PC-9 (cell line): ENCODE data around the gene SRGAP1. TPM values are rescaled to one million over a fixed set of nuclear protein-coding genes. Genes with fewer than 3 reads are reported as not detected.

Source experiments
- BruUV-seq: library from RNA; stranded (reverse); fragments of 400-500 nt; replicated peaks from 2 replicates; lab custom pipeline; 2021; lab: Mats Ljungman, UMichigan
- CTCF ChIA-PET: fragments of 300-600 bp; sonication (Branson Sonifier 250); formaldehyde crosslinking; loops from one replicate; lab custom pipeline; 2022; ENCODE audit warnings: antibody characterized with exemption; lab: Charles Lee
- POLR2A ChIA-PET: fragments of 300-600 bp; sonication (Branson Sonifier 250); formaldehyde crosslinking; loops from one replicate; lab custom pipeline; 2022; ENCODE audit warnings: antibody characterized with exemption; ENCODE audit not compliant: unreplicated experiment; lab: Charles Lee
- DNase-seq, 2 experiments: peaks; one replicate each; pipeline versions ENCODE4 v3.0.0 to v3.0.0-alpha.2; 2015 to 2022; ENCODE audit warnings: mixed read lengths in 1 of 2
- H2AFZ ChIP-seq: fragments of 200-600 bp; sonication (generic); 2 replicates; pipeline ENCODE4 v1.8.1; 2017; ENCODE audit warnings: antibody characterized with exemption
- H3F3A ChIP-seq: fragments of 200-600 bp; sonication (generic); 2 replicates; pipeline ENCODE4 v1.8.1; 2017; ENCODE audit warnings: antibody characterized with exemption, mild to moderate bottlenecking, low read depth; ENCODE audit not compliant: insufficient read depth
- H3K27ac ChIP-seq: fragments of 200-600 bp; sonication (generic); 2 replicates; pipeline ENCODE4 v1.6.1; 2016; ENCODE audit warnings: mixed run types
- H3K27me3 ChIP-seq: fragments of 200-600 bp; sonication (generic); 2 replicates; pipeline ENCODE4 v1.6.1; 2016; ENCODE audit warnings: low read depth, mixed run types; ENCODE audit not compliant: insufficient read depth
- H3K36me3 ChIP-seq: fragments of 200-600 bp; sonication (generic); 2 replicates; pipeline ENCODE4 v1.6.1; 2016; ENCODE audit warnings: low read depth, mixed run types
- H3K4me1 ChIP-seq: fragments of 200-600 bp; sonication (generic); replicated peaks from 2 replicates; pipeline ENCODE4 v1.6.1; 2016; ENCODE audit warnings: mixed run types; ENCODE audit not compliant: insufficient read depth
- H3K4me2 ChIP-seq: fragments of 200-600 bp; sonication (generic); 2 replicates; pipeline ENCODE4 v1.6.1; 2017; ENCODE audit warnings: mixed run types
- H3K4me3 ChIP-seq: fragments of 200-600 bp; sonication (generic); 2 replicates; pipeline ENCODE4 v1.6.1; 2016; ENCODE audit warnings: mixed run types
- H3K79me2 ChIP-seq: fragments of 200-600 bp; sonication (generic); 2 replicates; pipeline ENCODE4 v1.6.1; 2017; ENCODE audit warnings: low read depth, mixed run types
- H3K9me2 ChIP-seq: fragments of 200-600 bp; sonication (generic); 2 replicates; pipeline ENCODE4 v1.8.1; 2017; ENCODE audit warnings: mild to moderate bottlenecking; ENCODE audit not compliant: insufficient read depth
- H3K9me3 ChIP-seq: fragments of 200-600 bp; sonication (generic); 2 replicates; pipeline ENCODE4 v1.8.1; 2016; ENCODE audit warnings: low read depth; ENCODE audit not compliant: insufficient read depth
- H4K20me1 ChIP-seq: fragments of 200-600 bp; sonication (generic); 2 replicates; pipeline ENCODE4 v1.8.1; 2017; ENCODE audit not compliant: insufficient read depth
- EZH2 ChIP-seq: fragments of 200-600 bp; sonication (generic); IDR thresholded peaks from 2 replicates; pipeline ENCODE4 v1.8.0; 2017; ENCODE audit warnings: antibody characterized with exemption, low read depth
- intact Hi-C: fragments of 100-400 bp; cut with micrococcal nuclease; formaldehyde crosslinking; loops from one replicate; pipeline ENCODE4 v1.10.0; 2022; ENCODE audit not compliant: unreplicated experiment
- total RNA-seq: library from RNA; stranded (reverse); gene quantifications from 2 replicates; pipeline ENCODE4 v1.2.3, GENCODE V29; 2021
- TF ChIP-seq, protein P1 (sequence below): fragments of 200-600 bp; sonication (generic); conservative IDR thresholded peaks from 2 replicates; pipeline ENCODE4 v1.6.1; 2017; ENCODE audit warnings: mixed run types, antibody characterized with exemption, mild to moderate bottlenecking, moderate library complexity

The SRGAP1 gene
- total RNA-seq, 1 experiment from 2014 or later: 24.5 TPM

DNA sequence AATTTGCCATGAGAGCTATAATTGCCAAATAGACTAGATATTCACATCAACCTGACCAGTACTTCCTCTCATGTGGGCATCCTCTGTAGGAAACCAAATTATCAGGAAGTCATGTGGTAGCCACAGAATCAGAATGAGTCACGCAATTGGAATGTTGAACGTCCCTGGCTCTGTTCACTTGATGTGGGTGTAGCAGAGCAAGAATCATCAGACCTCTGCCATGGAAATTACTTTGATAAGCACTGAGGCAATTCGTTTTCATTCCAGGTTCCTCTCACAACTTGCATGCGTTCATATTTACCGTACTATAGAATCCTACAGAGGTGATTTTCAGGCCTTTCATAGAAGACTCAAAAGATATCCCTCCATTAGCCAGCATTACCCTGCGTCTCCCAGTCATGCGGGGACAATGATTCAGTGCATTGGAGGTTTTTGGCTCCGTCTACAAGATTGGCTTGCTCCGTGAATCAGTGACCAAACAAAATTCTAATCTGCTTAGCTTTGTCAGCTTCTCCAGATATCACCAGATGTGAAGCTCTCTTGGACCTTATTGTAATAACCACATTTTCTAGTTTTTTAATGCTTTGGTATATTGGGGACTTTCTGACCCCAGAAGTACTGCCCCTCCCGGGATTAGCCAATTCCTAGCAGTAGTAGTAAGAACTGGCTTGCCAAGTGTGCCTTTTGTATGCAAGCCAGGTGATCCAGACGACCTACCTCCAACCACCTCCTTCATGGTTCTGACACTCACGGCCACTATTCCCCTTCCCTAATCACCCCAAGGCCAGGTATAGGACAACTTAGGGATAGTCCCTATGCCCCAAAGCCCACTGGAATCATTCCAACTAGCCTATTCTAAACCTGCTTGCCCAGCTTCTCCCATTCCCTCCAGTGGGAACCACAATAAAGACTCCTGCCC lies 244.2 kb downstream of the SRGAP1 start:
- POLR2A ChIA-PET: interaction anchor here (0.6 to 1.0 kb wide), 3 partner anchors 41 to 190 kb away, joined by 3 to 5 read pairs (median 3); partner anchors contain the start of gene KICS2
- peaks cover 40% of the 10 kb centered on the region for H3K4me1 ChIP-seq
- H2AFZ ChIP-seq: peak overlapping the region; percentile 10; the same call in 1 of the 2 replicates
- peak; percentile 71 to 94 for DNase-seq
- peaks cover 14% of the 10 kb centered on the region; the same call in 1 of the 2 replicates for H3K79me2 ChIP-seq
- H3K36me3 ChIP-seq: peaks cover 27% of the 10 kb centered on the region
- no peaks in the 10 kb centered on the region for H4K20me1 ChIP-seq
- BruUV-seq: TSS peak; percentile 67
- intact Hi-C loops: loop anchor here (2.0 to 5.0 kb wide), 4 partner anchors 94 to 241 kb away; partner anchors contain the start of gene KICS2
- H3K4me2 ChIP-seq: peak overlapping the region; percentile 67
- CTCF ChIA-PET: no interaction called here
- H3K27me3 ChIP-seq: no peaks in the 10 kb centered on the region
- peak overlapping the region; percentile 48; the same call in 1 of the 2 replicates for H3K4me3 ChIP-seq
- H3K27ac ChIP-seq: peak overlapping the region; percentile 89
- no peaks in the 10 kb centered on the region for H3K9me2 ChIP-seq
- TF ChIP-seq, protein P1, sequence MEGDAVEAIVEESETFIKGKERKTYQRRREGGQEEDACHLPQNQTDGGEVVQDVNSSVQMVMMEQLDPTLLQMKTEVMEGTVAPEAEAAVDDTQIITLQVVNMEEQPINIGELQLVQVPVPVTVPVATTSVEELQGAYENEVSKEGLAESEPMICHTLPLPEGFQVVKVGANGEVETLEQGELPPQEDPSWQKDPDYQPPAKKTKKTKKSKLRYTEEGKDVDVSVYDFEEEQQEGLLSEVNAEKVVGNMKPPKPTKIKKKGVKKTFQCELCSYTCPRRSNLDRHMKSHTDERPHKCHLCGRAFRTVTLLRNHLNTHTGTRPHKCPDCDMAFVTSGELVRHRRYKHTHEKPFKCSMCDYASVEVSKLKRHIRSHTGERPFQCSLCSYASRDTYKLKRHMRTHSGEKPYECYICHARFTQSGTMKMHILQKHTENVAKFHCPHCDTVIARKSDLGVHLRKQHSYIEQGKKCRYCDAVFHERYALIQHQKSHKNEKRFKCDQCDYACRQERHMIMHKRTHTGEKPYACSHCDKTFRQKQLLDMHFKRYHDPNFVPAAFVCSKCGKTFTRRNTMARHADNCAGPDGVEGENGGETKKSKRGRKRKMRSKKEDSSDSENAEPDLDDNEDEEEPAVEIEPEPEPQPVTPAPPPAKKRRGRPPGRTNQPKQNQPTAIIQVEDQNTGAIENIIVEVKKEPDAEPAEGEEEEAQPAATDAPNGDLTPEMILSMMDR: no peak
- TF ChIP-seq EZH2: no peak
- no peaks in the 10 kb centered on the region for H3K9me3 ChIP-seq
- peaks cover 34% of the 10 kb centered on the region for H3F3A ChIP-seq

DNA sequence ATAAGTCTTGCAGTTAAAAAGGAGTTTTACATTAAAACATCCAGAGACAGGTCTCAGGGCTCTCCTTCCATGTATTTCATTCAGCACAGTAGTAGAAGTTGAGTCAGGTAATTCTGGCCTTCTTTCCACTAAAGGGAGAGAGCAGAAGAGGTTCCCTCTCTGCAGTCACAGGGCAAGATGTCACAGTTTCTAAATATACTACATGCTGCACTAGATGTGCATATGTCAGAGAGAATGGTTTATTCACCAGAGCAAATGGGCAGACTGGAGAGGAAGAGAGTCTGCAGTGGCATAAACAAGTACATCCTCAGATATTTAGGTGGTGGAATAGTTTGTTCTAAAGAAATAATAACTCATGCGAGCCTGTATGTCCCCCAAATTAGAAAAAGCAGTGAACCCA lies 245.5 kb downstream of the SRGAP1 start:
- no TSS peak for BruUV-seq
- H3K79me2 ChIP-seq: peaks cover 18% of the 10 kb centered on the region; the same call in 1 of the 2 replicates
- intact Hi-C loops: no loop called here
- no peaks in the 10 kb centered on the region for H3K9me3 ChIP-seq
- no peak overlapping the region for H2AFZ ChIP-seq
- H3K4me3 ChIP-seq: no peak overlapping the region
- H3K27ac ChIP-seq: peak overlapping the region; percentile 89
- peak overlapping the region; percentile 67 for H3K4me2 ChIP-seq
- no peaks in the 10 kb centered on the region for H3K9me2 ChIP-seq
- ChIA-PET POLR2A (no interaction called here), CTCF (no interaction called here)
- no peak for TF ChIP-seq EZH2
- TF ChIP-seq, protein P1: no peak
- no peaks in the 10 kb centered on the region for H4K20me1 ChIP-seq
- H3K36me3 ChIP-seq: peaks cover 35% of the 10 kb centered on the region
- peaks cover 34% of the 10 kb centered on the region for H3F3A ChIP-seq
- no peaks in the 10 kb centered on the region for H3K27me3 ChIP-seq
- no peak for DNase-seq
- H3K4me1 ChIP-seq: peaks cover 40% of the 10 kb centered on the region

DNA sequence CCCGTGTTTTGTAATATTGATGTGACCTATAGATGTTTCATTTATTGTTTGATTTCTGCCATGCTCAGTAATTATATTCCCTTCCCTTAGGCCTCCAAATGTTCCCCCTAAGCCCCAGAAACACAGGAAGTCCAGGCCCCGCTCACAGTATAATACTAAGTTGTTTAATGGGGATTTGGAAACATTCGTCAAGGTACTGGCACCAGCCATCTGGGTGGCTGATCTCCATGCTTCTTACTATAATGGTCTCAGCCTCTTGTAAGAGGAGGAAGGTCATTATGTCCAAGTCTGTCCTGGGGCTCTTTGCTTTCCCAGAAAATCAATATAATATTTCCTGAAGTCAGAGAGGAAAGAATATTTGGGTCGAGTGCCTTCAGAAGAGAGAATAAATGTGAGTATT lies 246.7 kb downstream of the SRGAP1 start:
- POLR2A ChIA-PET: no interaction called here
- Histone ChIP-seq H3K27ac (no peak overlapping the region), H3K9me3 (no peaks in the 10 kb centered on the region), H3K4me2 (no peak overlapping the region), H3K79me2 (peaks cover 15% of the 10 kb centered on the region; the same call in 1 of the 2 replicates), H3K36me3 (peaks cover 31% of the 10 kb centered on the region), H3K4me3 (no peak overlapping the region), H3K27me3 (no peaks in the 10 kb centered on the region), H3F3A (peaks cover 34% of the 10 kb centered on the region), H3K4me1 (peaks cover 40% of the 10 kb centered on the region), H2AFZ (no peak overlapping the region), H3K9me2 (no peaks in the 10 kb centered on the region), H4K20me1 (no peaks in the 10 kb centered on the region)
- no TSS peak for BruUV-seq
- no peak for DNase-seq
- TF ChIP-seq EZH2: no peak
- TF ChIP-seq, protein P1: no peak
- CTCF ChIA-PET: no interaction called here
- intact Hi-C loops: no loop called here
